Measurements from ENCODE around the gene KCNN3.

DNA sequence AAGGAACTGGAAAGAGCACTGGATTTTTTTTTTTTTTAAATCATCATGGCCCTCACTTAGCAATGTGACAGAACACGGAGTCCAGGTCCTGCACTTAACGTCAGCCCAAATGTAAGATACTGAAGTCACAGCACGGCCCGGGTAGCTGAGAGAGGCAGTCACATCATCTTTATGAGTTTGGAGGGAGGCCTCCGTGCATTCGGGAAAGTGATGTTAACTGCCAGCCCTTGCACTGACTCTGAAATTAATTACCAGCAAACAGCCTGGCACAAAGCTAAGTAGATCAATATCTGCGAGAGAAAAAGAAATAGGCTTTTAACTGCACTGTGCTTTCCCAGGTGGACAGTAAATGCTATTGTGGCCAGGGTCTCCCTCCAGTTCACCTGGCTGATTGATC, 152.6 kb downstream of the KCNN3 start:
- TF ChIP-seq, protein P1, sequence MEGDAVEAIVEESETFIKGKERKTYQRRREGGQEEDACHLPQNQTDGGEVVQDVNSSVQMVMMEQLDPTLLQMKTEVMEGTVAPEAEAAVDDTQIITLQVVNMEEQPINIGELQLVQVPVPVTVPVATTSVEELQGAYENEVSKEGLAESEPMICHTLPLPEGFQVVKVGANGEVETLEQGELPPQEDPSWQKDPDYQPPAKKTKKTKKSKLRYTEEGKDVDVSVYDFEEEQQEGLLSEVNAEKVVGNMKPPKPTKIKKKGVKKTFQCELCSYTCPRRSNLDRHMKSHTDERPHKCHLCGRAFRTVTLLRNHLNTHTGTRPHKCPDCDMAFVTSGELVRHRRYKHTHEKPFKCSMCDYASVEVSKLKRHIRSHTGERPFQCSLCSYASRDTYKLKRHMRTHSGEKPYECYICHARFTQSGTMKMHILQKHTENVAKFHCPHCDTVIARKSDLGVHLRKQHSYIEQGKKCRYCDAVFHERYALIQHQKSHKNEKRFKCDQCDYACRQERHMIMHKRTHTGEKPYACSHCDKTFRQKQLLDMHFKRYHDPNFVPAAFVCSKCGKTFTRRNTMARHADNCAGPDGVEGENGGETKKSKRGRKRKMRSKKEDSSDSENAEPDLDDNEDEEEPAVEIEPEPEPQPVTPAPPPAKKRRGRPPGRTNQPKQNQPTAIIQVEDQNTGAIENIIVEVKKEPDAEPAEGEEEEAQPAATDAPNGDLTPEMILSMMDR (IDR thresholded peaks at IDR 0.05): no peak
- TF ChIP-seq POLR2A (IDR thresholded peaks at IDR 0.05): no peak
